Measurements from ENCODE around the gene PPFIA1. TPM values are rescaled to one million over a fixed set of nuclear protein-coding genes. Genes with fewer than 3 reads are reported as not detected.

The PPFIA1 gene
- total RNA-seq, 1 experiment from 2014 or later: 86.8 TPM

DNA sequence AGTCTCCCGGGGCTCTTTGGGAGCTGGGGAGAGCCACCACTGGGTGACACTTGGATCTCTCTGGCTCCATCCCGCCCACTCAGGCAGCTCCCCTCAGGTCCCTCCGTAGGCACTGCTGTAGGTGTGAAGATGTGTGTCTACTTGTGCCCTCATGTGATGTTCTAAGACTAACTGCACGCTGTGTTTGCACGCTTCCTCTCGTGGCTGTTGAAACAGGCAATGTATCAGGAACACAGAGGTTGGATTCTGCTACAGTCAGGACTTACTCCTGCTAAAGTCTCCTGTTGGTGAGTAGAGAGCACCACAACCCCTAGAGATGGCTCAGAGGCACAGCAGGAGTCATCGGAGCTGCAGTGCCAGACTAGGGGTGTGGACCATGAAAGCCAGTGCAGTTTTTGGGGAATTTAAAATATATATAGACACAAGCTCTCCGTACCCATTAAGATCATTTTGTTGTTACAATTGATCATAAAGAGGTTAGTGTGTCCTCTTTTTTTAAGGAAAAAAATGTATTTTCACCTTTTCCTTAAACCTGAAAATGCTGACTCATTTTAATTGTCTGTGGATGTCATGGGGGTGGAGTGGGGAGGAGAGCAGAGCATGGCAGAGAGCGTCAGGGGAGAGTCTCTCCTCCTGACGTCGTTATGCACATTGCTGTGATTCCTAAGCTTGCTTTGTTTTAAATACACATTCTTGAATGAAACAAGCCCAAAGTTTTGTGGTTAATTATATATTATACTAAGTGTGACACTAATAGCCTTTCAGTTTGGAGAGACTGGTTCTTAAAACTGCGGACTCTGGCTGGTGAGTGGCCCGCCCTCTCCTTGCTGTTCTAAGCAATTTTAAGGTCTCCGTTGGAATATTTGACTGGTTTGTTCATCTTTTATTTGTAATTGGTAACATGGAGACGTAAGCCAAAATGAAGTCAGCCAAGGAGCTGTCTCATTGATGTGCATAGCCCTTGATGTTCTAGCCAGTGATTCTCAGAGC lies 111.7 kb downstream of the PPFIA1 start:
- H2AFZ ChIP-seq: no peak overlapping the region
- no peaks in the 10 kb centered on the region for H3K9me3 ChIP-seq (ENCODE audit: insufficient read depth, low read depth)
- H3K4me3 ChIP-seq: no peak overlapping the region
- ChIA-PET POLR2A (ENCODE audit: unreplicated experiment) (no interaction called here), CTCF (no interaction called here)
- TF ChIP-seq, protein P1, sequence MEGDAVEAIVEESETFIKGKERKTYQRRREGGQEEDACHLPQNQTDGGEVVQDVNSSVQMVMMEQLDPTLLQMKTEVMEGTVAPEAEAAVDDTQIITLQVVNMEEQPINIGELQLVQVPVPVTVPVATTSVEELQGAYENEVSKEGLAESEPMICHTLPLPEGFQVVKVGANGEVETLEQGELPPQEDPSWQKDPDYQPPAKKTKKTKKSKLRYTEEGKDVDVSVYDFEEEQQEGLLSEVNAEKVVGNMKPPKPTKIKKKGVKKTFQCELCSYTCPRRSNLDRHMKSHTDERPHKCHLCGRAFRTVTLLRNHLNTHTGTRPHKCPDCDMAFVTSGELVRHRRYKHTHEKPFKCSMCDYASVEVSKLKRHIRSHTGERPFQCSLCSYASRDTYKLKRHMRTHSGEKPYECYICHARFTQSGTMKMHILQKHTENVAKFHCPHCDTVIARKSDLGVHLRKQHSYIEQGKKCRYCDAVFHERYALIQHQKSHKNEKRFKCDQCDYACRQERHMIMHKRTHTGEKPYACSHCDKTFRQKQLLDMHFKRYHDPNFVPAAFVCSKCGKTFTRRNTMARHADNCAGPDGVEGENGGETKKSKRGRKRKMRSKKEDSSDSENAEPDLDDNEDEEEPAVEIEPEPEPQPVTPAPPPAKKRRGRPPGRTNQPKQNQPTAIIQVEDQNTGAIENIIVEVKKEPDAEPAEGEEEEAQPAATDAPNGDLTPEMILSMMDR (conservative IDR thresholded peaks at IDR 0.05): no peak
- TF ChIP-seq EZH2 (IDR thresholded peaks at IDR 0.05; ENCODE audit: low read depth): no peak
- intact Hi-C loops (cut with micrococcal nuclease; ENCODE audit: unreplicated experiment): no loop called here
- peaks cover 7% of the 10 kb centered on the region for H4K20me1 ChIP-seq (ENCODE audit: insufficient read depth)
- H3K79me2 ChIP-seq (ENCODE audit: low read depth): no peaks in the 10 kb centered on the region
- H3K27ac ChIP-seq: 0 out of 2 replicates have a peak overlapping the region, but pooled peaks have one; percentile 1
- H3K27me3 ChIP-seq (ENCODE audit: insufficient read depth, low read depth): no peaks in the 10 kb centered on the region
- DNase-seq: no peak
- H3F3A ChIP-seq (ENCODE audit: insufficient read depth, low read depth): peaks cover 57% of the 10 kb centered on the region
- H3K4me1 ChIP-seq (replicated peaks; ENCODE audit: insufficient read depth): no peaks in the 10 kb centered on the region
- no peak overlapping the region for H3K4me2 ChIP-seq
- peaks cover 19% of the 10 kb centered on the region for H3K36me3 ChIP-seq (ENCODE audit: low read depth)
- H3K9me2 ChIP-seq (ENCODE audit: insufficient read depth): no peaks in the 10 kb centered on the region
- no TSS peak for BruUV-seq (replicated peaks)

DNA sequence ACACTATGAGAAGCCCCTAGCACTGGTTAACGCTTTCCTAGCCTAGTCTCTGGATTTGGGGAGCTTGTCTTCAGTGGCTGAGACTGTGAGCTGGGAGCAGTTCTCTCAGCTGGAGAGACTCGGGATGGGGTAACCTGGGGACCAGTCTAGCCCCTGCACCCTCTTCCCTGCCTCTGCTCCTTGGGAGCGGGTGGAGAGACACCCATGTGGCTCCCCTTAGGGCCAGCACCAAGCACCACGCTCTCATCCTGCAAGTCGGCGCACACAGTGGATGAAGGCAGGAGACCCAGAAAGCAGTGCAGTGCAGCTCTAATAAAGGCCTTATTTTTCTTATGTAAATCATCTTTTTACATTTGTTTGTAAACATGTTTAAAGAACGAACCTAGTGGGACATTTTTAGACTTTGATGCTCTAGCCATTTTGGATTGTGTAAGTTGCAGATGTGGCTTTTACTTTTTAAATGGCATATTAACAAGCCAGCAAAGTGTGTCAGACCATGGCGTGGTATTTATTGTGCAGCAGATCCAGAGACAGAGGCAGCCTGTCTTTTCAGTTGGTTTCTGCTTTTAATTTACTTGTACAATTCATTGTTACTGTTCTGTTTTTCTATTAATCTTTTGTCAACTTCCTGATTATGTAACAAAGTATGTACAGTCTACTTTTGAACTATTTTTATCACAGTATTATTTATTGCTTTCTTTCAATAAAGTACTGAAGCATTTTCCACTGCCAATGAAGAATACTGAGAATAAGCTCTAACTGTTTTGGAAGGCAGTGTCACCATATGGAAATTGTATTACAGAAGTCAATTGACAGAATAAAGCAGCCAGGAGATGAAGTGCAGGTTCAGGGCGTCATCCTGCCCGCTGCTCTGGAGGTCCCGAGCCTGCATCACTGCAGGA lies 113.4 kb downstream of the PPFIA1 start:
- H3K27me3 ChIP-seq (ENCODE audit: insufficient read depth, low read depth): no peaks in the 10 kb centered on the region
- peaks cover 11% of the 10 kb centered on the region; the same call in 1 of the 2 replicates for H3K36me3 ChIP-seq (ENCODE audit: low read depth)
- TF ChIP-seq, protein P1 (conservative IDR thresholded peaks at IDR 0.05): no peak
- no peak for TF ChIP-seq EZH2 (IDR thresholded peaks at IDR 0.05; ENCODE audit: low read depth)
- no peaks in the 10 kb centered on the region for H3K4me1 ChIP-seq (replicated peaks; ENCODE audit: insufficient read depth)
- no peaks in the 10 kb centered on the region for H3K9me3 ChIP-seq (ENCODE audit: insufficient read depth, low read depth)
- no peak overlapping the region for H2AFZ ChIP-seq
- H3F3A ChIP-seq (ENCODE audit: insufficient read depth, low read depth): peaks cover 49% of the 10 kb centered on the region
- no peak overlapping the region for H3K27ac ChIP-seq
- H3K4me3 ChIP-seq: no peak overlapping the region
- ChIA-PET CTCF (interaction anchor here (0.6 kb wide), 1 partner anchor 468 kb away, joined by 5 read pairs; no protein-coding TSS in a partner anchor), POLR2A (ENCODE audit: unreplicated experiment) (no interaction called here)
- H3K9me2 ChIP-seq (ENCODE audit: insufficient read depth): no peaks in the 10 kb centered on the region
- intact Hi-C loops (cut with micrococcal nuclease; ENCODE audit: unreplicated experiment): no loop called here
- BruUV-seq (replicated peaks): no TSS peak
- peaks cover 4% of the 10 kb centered on the region; the same call in 1 of the 2 replicates for H3K79me2 ChIP-seq (ENCODE audit: low read depth)
- no peak overlapping the region for H3K4me2 ChIP-seq
- peaks cover 7% of the 10 kb centered on the region for H4K20me1 ChIP-seq (ENCODE audit: insufficient read depth)
- no peak for DNase-seq

DNA sequence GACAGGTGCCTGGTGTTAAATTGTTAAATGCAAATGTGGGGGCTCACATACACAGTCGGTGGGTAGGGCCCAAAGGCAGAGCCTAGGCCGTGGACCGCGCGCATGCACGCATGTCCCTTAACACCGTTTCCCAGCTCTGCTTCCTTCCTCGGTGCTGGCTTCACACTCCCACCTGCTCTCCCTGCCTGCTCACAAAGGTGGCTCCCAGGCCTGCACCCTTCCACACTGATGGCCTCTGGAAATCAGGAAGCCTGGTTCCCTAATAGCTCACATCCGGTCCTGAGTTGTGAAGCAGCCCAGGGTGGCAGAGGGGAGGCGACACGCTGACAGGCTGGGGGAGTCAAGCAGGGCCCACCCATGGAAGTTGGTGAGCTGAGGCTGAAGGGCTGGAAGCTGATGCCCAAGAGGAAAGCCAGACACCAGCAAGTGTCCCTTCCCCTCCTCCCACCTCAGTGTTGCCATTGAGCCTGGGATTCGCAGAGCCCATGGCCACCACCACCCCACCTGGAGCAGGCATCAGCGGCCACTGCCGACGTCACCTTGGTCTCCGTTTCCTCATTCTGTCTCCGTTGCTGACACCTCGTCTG lies 114.2 kb downstream of the PPFIA1 start:
- Histone ChIP-seq H3K27me3 (ENCODE audit: insufficient read depth, low read depth) (no peaks in the 10 kb centered on the region), H2AFZ (no peak overlapping the region), H3K4me1 (replicated peaks; ENCODE audit: insufficient read depth) (no peaks in the 10 kb centered on the region), H3K79me2 (ENCODE audit: low read depth) (peaks cover 4% of the 10 kb centered on the region; the same call in 1 of the 2 replicates), H3K36me3 (ENCODE audit: low read depth) (0 out of 2 replicates have a peak, but pooled peaks cover 6% of the 10 kb centered on the region), H3K9me3 (ENCODE audit: insufficient read depth, low read depth) (no peaks in the 10 kb centered on the region), H3K9me2 (ENCODE audit: insufficient read depth) (no peaks in the 10 kb centered on the region), H3K4me3 (no peak overlapping the region), H3K4me2 (no peak overlapping the region), H4K20me1 (ENCODE audit: insufficient read depth) (peaks cover 12% of the 10 kb centered on the region), H3K27ac (no peak overlapping the region), H3F3A (ENCODE audit: insufficient read depth, low read depth) (peaks cover 42% of the 10 kb centered on the region)
- CTCF ChIA-PET: interaction anchor here (0.6 kb wide), 1 partner anchor 468 kb away, joined by 5 read pairs; no protein-coding TSS in a partner anchor
- intact Hi-C loops (cut with micrococcal nuclease; ENCODE audit: unreplicated experiment): no loop called here
- TF ChIP-seq EZH2 (IDR thresholded peaks at IDR 0.05; ENCODE audit: low read depth): no peak
- TF ChIP-seq, protein P1 (conservative IDR thresholded peaks at IDR 0.05): no peak
- no TSS peak for BruUV-seq (replicated peaks)
- POLR2A ChIA-PET (ENCODE audit: unreplicated experiment): no interaction called here
- DNase-seq: no peak
